Effector CD8-positive, alpha-beta T cell (primary cell): ENCODE measurements around the gene DIO1.
"Not testable (repeated sequence)": the region's sequence is repeated elsewhere in the genome, so short reads cannot be mapped to it uniquely, and the experiment has no call there.

ENCODE experiments used
- DNase-seq: peaks from one replicate; lab custom pipeline; 2025; lab: John Stamatoyannopoulos, UW
- total RNA-seq, 4 experiments: gene quantifications; one replicate each; lab custom pipeline; 2026; lab: John Stamatoyannopoulos, UW

The DIO1 gene
- 0 reads per million in 4 experiments for total RNA-seq

DNA sequence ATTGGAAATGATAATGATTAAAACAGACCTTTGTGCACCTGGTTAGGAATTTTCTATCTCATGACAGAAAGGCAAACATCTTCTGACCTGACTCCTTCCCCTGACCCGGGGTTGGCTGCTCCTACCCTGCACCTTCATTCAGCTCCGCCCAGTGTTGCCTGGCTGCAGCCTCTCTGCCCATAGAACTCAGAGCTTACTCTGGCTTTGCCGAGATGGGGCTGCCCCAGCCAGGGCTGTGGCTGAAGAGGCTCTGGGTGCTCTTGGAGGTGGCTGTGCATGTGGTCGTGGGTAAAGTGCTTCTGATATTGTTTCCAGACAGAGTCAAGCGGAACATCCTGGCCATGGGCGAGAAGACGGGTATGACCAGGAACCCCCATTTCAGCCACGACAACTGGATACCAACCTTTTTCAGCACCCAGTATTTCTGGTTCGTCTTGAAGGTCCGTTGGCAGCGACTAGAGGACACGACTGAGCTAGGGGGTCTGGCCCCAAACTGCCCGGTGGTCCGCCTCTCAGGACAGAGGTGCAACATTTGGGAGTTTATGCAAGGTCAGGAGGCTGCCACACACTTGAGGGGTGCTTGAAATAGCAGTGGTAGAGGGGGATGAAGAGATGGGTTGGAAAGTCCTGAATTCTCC is at the start of gene DIO1:
Gene DIO1 (plus strand): TSS at position 189 of the 638 bp plus-strand sequence. CDS start 24 bp downstream, at position 213.
- DNase-seq, result no peak

DNA sequence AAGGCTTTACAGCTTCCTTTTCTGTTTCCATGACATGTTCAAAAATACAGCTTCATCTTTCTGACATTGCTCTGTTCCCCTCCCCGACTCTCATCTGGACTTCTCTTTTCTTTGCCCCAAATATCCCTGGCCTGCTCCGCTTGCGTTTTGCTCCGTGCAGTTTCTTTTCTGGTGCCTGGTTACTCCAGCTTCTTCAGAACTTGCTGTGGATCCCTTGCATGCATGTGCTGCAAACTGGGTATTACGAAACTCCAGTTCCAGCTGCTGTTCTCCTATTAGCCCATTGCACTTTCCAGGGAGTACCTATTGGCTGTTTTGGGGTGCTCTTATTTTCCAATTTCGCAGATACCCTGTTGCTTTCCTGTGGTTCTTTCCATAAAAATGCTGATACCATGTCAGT is 46.0 kb upstream of the DIO1 start:
- DNase-seq, result no peak

DNA sequence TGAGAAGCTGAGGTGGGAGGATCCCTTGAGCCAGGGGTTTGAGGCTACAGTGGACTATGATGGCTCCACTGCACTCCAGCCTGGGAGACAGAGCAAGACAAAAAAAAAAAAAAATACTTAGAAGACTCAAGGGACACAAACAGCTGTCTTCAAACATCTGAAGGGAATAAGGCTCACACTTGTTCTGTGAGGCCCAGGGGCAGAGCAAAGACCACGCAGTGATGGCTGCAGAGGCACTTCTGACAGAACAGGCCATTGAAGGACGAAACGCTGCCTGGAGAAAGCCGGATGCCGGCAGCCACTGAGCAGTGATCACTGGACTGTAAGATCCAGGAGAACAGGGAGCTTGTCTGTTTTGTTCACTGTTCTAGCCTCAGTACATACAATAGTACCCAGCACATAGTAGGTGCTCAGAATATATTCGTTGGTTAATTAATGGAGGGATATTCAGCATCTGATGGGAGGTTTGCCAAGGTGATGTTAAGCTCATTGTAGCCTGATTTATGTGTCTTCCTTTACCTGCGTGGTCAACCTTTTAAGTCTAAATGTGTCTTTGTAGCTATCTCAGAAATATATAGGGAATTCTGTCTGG is 43.8 kb upstream of the DIO1 start:
- no peak for DNase-seq

DNA sequence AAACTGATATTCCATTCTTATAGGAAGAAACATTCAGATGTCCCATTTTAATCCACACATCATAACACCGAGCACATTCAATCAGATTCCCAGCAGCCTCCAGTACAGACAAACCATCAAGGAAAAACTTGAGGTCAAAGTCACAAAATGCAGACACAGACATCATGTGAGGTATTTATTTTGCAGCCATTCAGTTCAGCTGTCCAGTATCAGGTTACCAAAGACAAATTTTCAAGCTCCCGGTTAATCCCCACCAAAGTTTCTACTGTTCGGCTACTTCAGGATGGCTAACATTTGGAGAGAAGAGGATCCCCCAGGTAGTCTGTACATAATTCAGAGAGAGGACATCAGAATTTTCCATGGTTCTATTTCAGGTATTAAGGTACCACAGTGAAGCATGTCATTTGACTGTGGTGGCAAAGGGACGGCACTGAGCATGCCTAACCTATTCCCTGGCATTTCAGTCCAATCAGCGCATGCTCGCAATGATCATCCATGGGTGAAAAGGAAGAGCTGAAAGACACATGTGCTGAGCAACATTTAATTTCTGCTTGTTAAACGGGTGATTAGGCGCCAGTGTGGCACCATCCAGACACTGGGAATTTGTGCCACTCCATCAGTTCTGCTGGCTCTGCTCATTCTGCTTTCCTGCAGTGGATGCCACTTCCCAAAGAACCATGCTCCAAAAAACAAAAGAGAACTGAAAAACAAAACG is 42.3 kb upstream of the DIO1 start:
- no peak for DNase-seq

DNA sequence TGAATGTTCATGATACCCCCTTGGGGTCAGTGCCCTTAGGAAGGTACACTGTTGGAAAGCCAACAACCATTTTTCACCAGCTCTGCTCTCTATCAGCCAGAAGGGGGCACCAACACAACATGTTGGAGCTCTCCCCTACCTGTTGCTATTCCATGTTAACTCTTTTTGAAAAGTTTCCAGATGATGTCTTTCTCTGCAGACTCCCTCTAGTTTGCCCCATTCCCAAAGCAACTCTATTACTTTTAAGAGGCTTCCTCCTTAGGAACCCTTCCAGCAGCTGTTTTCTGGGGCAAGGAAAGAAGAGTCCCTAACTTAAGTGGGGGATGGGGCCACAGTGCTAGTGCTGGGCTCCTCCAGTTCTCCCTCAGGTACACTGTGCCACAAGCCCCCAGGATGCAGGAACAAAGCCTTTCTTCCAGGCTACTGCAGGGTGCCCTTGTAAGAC is 33.0 kb upstream of the DIO1 start:
- peak; percentile 20 for DNase-seq

DNA sequence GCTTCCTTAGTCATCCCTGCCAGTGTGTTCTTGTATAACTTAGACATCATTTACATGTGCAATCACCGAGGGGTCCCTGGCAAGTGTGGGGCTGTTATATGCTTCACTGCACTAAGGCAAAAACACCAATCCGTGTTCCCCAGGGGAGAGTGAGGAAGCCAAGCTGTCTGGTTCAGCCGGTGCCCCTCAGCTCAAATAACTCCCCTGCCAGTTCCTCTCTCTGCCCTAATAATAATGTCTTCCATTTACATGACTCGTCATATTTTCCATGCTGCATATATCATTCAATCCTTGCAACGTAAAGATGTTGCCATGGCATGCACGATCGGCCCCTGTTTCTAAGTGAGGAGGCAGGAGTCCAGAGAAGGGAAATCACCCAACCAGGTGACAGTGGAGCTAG is 31.5 kb upstream of the DIO1 start:
- no peak for DNase-seq

DNA sequence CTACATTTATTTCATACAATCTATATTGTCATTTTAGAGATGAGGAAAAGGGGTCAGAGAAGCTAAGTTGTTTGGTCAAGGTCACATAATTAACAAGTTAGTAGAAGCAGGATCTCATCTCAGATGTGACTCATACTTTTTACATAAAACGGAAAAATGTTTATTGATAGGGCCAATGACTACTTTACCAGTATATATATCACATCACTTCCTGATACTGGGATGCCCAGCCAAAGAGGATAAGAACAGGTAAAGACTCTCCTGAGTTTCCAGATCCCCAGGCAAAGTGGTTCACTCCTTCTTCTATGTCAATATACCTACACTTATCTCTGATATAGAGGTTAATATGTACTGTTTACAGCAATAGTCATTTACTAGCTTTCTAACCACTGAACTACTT is 25.4 kb upstream of the DIO1 start:
- DNase-seq, result no peak

DNA sequence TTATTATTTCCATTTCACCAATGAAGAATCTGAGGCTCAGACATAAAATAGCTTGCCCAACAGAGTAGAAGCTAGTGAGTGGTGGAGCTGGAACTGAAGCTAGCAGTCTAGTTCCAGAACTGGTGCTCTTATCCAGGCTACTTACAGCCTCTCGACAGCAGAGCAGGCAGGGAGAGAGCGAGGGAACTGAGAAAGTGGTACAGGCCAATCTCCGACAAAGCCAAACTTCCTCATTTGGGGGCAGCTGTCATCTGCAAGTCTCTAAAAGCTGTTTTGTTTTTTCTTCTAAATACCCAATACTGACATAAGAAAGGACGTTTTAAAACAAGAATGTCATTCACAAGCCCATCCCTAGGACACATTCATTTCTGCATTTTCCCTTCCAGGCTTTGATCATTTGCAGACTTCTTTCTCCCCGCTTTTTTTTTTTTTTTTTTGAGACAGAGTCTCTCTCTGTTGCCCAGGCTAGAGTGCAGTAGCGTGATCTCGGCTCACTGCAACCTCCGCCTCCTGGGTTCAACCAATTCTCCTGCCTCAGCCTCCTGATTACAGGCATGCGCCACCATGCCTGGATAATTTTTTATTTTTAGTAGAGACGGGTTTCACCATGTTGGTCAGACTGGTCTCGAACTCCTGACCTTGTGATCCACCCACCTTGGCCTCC is 24.4 kb upstream of the DIO1 start:
- no peak for DNase-seq

DNA sequence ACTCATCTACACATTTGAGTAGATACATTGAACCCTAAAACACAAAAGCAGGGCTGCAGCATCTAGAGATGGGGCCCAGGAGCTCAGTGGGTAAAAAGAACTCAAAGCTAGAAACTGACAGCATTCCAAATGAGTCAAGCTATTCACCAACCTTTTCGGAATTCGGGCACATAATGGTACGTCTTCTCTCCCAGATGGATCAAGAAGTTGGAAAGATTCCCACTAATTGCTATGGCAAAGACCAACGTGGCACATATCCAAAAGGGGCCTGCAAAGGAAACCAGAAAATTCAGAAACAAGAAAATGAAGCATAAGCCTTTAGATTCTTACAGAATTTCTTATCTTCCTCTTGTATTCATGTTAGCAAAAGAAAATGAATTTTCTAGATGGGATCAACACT is 22.8 kb upstream of the DIO1 start:
- no peak for DNase-seq

DNA sequence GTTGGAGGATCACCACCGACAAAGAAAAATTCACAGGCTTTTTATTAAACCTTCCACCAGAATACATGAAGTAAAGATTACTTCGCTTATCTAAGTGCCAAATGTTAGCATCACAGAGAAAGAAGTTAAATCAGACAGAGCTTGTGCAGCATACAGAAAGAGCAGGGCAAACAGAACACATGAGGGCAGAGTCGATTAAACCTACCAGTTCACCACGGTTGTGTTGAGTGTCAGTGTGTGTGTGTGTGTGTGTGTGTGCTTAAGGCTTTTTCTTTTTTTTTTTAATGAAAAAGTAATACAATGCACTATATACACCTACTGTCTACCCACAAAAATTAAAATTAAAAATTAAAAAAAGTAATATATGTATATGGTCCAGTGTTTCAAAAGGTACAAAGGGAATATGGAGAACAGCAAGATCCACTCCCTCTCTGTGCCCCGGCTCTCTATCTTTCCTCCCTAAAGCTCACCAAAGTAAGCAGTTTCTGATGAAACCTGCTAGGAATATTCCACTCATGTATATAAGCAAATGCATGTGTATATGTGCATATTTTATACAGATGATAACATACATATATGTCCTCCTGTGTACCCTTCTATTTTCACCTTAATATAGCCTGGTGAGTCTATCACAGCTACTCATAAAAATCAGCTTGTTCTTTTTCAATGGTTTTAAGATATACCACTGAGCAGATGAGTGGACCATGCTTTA is 22.1 kb upstream of the DIO1 start:
- DNase-seq, result no peak

DNA sequence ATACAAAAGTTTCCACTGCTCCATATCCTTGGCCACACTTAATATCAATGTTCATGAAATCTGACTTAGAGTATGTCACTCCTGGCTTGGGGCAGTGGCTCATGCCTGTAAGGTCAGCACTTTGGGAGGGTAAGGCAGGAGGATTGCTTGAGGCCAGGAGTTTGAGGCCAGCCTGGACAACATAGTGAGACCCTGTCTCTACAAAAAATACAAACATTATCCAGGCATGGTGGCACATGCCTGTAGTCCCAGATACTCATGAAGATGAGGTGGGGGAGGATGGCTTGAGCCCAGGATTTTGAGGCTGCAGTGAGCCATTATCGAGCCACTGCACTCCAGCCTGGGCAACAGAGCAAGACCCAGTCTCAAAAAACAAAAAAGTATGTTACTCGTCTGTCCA is 18.8 kb upstream of the DIO1 start:
- DNase-seq, result not testable (repeated sequence)

DNA sequence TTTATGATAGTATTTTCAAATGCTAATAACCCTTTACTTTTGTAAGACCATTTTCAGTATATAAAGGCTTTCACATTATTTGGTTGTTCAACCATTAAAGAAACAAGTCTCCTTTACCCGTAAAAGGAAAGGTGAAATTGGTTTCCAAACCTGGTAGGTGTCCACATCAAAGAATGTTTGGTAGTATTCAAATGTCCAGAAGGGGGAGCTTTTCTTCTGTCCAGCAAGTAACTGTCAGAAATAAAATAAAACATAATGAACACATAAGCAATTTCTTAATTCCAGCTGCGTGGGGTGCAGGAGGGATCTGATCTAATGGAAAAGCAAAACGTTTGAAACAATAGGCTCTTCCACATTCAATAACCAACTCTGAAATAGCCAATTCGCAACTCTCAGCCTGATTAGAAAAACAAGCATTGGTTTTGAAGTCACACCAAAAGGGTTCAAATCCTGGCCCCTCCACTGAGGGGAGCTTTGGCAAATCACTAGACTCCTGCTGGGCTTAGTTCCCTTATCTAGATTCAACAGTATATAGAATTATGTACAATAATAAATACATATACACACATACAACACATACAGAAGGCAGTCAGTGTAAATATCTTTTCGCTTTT is 15.4 kb upstream of the DIO1 start:
- no peak for DNase-seq

DNA sequence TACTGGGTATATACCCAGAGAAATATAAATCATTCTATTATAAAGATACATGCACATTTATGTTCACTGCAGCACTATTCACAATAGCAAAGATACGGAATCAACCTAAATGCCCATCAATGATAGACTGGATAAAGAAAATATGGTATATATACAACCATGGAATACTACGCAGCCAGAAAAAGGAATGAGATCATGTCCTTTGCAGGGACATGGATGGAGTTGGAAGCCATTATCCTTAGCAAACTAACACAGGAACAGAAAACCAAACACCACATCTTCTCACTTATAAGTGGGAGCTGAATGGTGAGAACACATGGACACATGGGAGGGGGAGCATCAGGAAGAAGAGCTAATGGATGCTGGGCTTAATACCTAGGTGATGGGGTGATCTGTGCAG is 12.1 kb upstream of the DIO1 start:
- DNase-seq, result not testable (repeated sequence)

DNA sequence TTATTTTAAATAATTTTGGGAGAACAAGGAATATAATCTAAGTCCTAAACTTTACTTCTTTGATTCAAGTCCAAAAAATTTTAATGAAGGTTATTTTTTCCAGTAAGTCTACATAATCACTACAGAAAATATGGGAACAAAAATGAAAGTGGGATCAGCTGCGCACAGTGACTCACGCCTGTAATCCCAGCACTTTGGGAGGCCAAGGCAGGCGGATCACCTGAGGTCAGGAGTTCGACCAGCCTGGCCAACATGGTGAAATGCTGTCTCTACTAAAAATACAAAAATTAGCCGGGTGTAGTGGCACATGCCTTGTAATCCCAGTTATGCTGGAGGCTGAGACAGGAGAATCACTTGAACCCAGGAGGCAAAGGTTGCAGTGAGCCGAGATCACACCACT is 10.4 kb upstream of the DIO1 start:
- DNase-seq, result not testable (repeated sequence)

DNA sequence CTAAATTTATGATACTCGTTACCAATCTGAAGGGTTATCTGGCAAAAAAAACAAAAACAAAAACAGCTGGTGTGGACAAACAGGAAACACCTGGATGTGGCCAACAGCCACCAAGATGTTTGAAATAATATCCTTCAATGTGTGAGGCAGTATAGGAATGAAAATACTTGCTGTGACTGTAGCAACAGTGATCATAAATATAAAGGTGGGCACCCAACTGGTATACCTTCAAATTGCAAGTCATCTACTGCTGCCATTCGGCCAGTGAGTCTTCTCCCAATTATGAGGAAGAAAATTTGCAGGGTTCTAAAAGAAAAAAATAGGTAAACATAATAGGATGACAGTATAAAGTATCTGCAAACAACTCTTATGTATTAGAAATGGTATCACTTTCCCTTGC is 5.3 kb upstream of the DIO1 start:
- no peak for DNase-seq

DNA sequence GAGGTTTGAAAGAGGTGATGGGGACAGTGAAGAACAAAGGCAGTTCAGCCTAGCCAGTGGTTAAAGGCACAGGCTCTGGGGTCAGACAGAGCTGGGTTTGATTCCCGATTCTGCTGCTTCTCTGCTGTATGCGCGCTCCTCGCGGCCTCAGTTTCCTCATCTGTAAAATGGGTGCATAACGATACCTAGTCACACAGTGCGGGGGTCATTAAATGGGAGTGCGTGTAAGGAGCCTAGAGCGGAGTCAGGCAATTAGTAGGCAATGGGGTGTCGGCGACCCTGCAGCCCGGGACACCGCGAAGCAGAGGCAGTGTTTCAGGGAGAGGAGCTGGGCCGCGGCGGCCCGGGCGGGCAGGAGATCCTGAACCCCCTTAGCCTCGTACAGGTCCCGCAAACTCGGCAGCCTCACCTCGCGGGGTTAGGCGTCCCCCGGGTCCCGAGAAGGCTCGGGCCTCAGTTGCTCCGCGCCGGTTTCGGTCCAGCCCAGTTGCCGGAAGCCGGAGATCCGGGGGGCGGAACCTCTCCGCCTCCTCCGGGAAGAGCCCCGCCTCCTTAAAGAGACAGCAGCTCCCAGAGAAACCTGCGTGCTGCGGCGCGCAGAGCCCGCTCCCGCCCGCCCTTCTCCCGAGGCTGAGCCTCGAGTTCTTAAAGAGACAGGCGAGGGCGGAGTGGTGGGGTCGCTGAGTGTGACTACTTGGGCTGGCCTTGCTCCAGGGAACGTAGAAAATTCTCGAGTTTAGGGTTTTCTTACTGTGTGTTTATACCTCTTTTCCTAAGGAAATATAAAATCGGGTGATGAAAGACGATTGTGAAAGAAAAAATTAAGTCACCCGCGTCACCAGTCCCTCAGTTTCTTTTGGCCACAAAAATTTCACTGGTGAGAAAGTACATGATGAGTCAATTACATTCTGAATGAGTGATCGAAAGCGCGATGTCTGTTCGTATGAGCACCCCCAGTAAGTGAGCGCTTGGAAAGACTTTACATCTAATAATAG is 4.4 kb upstream of the DIO1 start, which contains the start of gene YIPF1:
Gene YIPF1 (minus strand): TSS at position 494 of the 995 bp plus-strand sequence. CDS start 860 bp downstream, outside the sequence.
- DNase-seq, result peak; percentile 78

DNA sequence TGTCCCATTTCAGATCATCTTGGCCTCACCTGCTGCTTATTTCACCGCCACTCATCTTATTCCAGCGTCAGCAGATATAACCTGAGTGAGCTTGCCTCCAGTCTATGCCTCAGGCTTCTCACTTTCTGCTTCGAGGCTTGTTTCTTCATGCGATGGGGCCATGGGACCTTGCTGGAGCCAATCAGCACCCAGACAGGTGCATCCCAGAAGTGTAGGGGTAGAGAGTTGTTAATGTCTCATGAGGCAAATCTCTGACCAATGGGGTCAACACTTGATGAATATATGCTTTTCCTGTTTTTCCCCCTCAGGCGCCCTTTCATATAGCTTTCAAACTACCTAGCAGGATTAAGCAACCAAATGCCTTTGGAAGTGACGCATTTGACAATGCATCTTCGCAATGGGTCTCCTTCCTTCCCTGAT is 3.5 kb upstream of the DIO1 start:
- DNase-seq, result no peak

DNA sequence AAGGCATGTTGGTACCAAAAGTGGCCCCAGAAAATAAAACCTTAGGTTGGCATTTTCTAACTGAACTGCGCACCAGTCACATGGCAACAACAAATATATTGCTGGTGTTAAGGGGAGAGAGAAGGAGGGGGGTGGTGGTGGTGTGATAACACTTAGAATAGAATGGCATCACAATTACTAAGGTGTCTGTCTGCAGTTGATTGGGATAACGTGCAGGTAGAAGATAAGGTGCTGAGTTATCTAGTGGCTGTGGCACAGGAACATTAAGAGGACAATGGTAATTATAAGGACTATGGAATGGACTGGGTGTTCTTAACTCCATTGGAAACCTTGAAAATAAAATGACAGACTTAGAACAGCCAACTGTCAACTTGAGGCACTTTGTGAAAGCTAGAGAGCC is 3.0 kb upstream of the DIO1 start:
- DNase-seq, result no peak

DNA sequence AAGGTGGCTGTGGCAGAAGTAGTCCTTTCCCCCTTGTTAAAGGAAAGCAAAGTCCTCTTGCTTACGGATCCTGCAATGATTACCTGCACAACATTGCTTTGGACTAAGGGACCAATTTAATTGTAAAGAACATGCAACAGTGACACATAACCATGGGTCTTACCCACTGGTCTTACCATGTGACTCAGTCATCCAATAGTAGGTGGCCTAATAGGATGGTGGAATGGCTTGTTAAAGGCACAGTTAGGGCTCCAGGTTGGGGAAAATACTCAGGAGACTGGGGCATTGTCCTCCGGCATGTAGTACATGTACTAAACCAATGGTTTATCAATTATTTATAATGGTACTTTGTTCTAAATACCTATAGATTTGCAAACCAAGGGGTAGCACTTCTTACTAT is 2.3 kb upstream of the DIO1 start:
- no peak for DNase-seq

DNA sequence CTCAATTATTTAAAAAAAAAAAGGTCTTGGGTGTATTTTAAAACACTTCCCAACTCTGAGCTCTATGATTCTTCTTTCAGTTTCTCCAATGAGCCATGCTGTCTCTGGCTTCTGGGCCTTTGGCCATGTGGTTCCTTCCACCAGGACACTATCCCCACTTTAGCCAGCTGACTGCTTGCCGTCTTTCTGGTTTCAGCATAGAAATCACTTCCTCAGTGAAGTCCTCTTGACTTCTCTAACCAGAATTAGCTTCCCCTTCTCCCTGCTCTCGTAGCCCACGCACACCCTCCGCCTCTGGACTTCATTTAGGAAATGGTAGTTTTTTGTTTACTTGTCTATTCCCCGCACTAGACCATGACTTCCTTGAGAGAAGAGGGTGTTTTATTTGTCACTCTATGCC is 1.1 kb upstream of the DIO1 start:
- no peak for DNase-seq
